Activated CD8-positive, alpha-beta memory T cell treated with anti-CD3 and anti-CD28 coated beads, Interleukin-2, amount 50 U/mL, for 4 hours (primary cell): ENCODE data around the gene PRKAR1B.

Experiments used
- DNase-seq: peaks from one replicate; pipeline ENCODE4 v3.0.0-alpha.2; 2020

PRKAR1B gene

GRCh38 chr7:690478-691360 is 36.4 kb downstream of the PRKAR1B start:
- no peak for DNase-seq

- no peak for DNase-seq
Observed at GRCh38 chr7:685540-685939, 41.5 kb downstream of the PRKAR1B start.

GRCh38 chr7:684416-684815 is 42.7 kb downstream of the PRKAR1B start:
- DNase-seq = no peak

- DNase-seq = no peak
Observed at GRCh38 chr7:683526-684205, 43.4 kb downstream of the PRKAR1B start.

GRCh38 chr7:682810-683209 is 44.3 kb downstream of the PRKAR1B start:
- DNase-seq = no peak

- DNase-seq = no peak
Observed at GRCh38 chr7:681551-682307, 45.4 kb downstream of the PRKAR1B start.

GRCh38 chr7:680411-681127 is 46.5 kb downstream of the PRKAR1B start:
- no peak for DNase-seq

- DNase-seq = no peak
Observed at GRCh38 chr7:676972-677385, 50.1 kb downstream of the PRKAR1B start.

GRCh38 chr7:676246-676971 is 50.7 kb downstream of the PRKAR1B start:
- no peak for DNase-seq

- DNase-seq = no peak
Observed at GRCh38 chr7:674454-675410, 52.3 kb downstream of the PRKAR1B start.

GRCh38 chr7:673681-674453 is 53.2 kb downstream of the PRKAR1B start:
- DNase-seq = no peak

GRCh38 chr7:672891-673290 is 54.2 kb downstream of the PRKAR1B start:
- no peak for DNase-seq

GRCh38 chr7:671415-672042 is 55.6 kb downstream of the PRKAR1B start:
- DNase-seq = no peak

- no peak for DNase-seq
Observed at GRCh38 chr7:670501-671390, 56.3 kb downstream of the PRKAR1B start.

GRCh38 chr7:668958-669357 is 58.1 kb downstream of the PRKAR1B start:
- DNase-seq = no peak

GRCh38 chr7:668139-668931 is 58.7 kb downstream of the PRKAR1B start:
- DNase-seq = no peak

- no peak for DNase-seq
Observed at GRCh38 chr7:666454-667292, 60.4 kb downstream of the PRKAR1B start.
